Stomach (tissue), 4 donors: ENCODE results near the gene SRSF8.

Experiments
- CTCF ChIP-seq, 7 experiments: fragments of 450-650 bp in 4 of 7; fragments of 200-600 bp in 3 of 7; sonication (generic) in 3 of 7; IDR thresholded peaks; one replicate each; pipeline ENCODE4 v1.5.1; 2016 to 2019; ENCODE audit warnings: antibody characterized with exemption in 7 of 7, control low read depth in 2 of 7, mild to moderate bottlenecking in 1 of 7
- POLR2A ChIP-seq, 4 donors: fragments of 450-650 bp; IDR thresholded peaks; one replicate each; pipeline ENCODE4 v1.6.1; 2016; ENCODE audit warnings: antibody characterized with exemption in 4 of 4, control low read depth in 2 of 4, mild to moderate bottlenecking in 1 of 4, moderate library complexity in 1 of 4
- POLR2AphosphoS5 ChIP-seq, 3 donors: sonication (generic); formaldehyde crosslinking; IDR thresholded peaks; one replicate each; pipeline ENCODE4 v1.6.1; 2016; ENCODE audit warnings: antibody characterized with exemption in 3 of 3

GRCh38 chr11:95115597-95115996 lies 48.9 kb downstream of the SRSF8 start:
- TF ChIP-seq CTCF (IDR thresholded peaks at IDR 0.05) (no peak), POLR2AphosphoS5 (IDR thresholded peaks at IDR 0.05) (no peak), POLR2A (IDR thresholded peaks at IDR 0.05) (no peak)
